Panc1 (cell line): ENCODE data around the gene NDUFB11. TPM values are rescaled to one million over a fixed set of nuclear protein-coding genes. Genes with fewer than 3 reads are reported as not detected.

Source experiments
- ATAC-seq: fragments of 200-7000 bp; cut with Tn5 transposase; 2 replicates; pipeline ENCODE4 v1.9.1; 2020; ENCODE audit warnings: mild to moderate bottlenecking, moderate library complexity
- BruUV-seq: library from RNA; stranded (reverse); fragments of 400-500 nt; replicated peaks from 2 replicates; lab custom pipeline; 2021; lab: Mats Ljungman, UMichigan
- CTCF ChIA-PET: fragments of 300-600 bp; sonication (Branson Sonifier 250); formaldehyde crosslinking; loops from one replicate; lab custom pipeline; 2022; ENCODE audit warnings: antibody characterized with exemption; lab: Charles Lee
- POLR2A ChIA-PET: fragments of 300-600 bp; sonication (Branson Sonifier 250); formaldehyde crosslinking; loops from one replicate; lab custom pipeline; 2022; ENCODE audit warnings: antibody characterized with exemption; lab: Charles Lee
- DNase-seq: peaks from one replicate; pipeline ENCODE4 v3.0.0-alpha.2; 2010; ENCODE audit warnings: low read depth, low spot score
- H3K27ac ChIP-seq: 2 replicates; pipeline ENCODE4 v1.5.1; 2011; ENCODE audit warnings: mild to moderate bottlenecking, low read length, inconsistent platforms
- H3K27me3 ChIP-seq: fragments of 200-500 bp; sonication (Bioruptor generic); 2 replicates; pipeline ENCODE4 v1.6.0; 2014; ENCODE audit warnings: low read length, inconsistent platforms; ENCODE audit not compliant: control insufficient read depth, insufficient read depth
- H3K36me3 ChIP-seq: fragments of 200-500 bp; sonication (Bioruptor generic); 2 replicates; pipeline ENCODE4 v1.5.1; 2014; ENCODE audit warnings: inconsistent platforms, mild to moderate bottlenecking, low read length, moderate library complexity; ENCODE audit not compliant: control insufficient read depth, insufficient read depth
- H3K4me1 ChIP-seq: 2 replicates; pipeline ENCODE4 v1.5.1; 2011; ENCODE audit warnings: inconsistent platforms, mild to moderate bottlenecking, low read length, moderate library complexity; ENCODE audit not compliant: control insufficient read depth, insufficient read depth
- H3K4me3 ChIP-seq, 2 experiments: 2 replicates each; pipeline ENCODE4 v1.5.1; 2011 to 2012; ENCODE audit warnings: low read depth in 2 of 2, low read length in 2 of 2, mild to moderate bottlenecking in 2 of 2, inconsistent platforms in 1 of 2, moderate library complexity in 1 of 2
- H3K9me3 ChIP-seq: fragments of 200-500 bp; sonication (Bioruptor generic); 2 replicates; pipeline ENCODE4 v1.5.1; 2014; ENCODE audit warnings: low read depth, mild to moderate bottlenecking, inconsistent platforms, low read length, moderate library complexity; ENCODE audit not compliant: control insufficient read depth, insufficient read depth
- POLR2AphosphoS5 ChIP-seq: IDR thresholded peaks from 2 replicates; pipeline ENCODE4 v1.6.1; 2012; ENCODE audit warnings: mild to moderate bottlenecking, low read depth, low read length, moderate library complexity
- REST ChIP-seq, 2 experiments: IDR thresholded peaks; 2 replicates each; pipeline ENCODE4 v1.6.1; 2011 to 2012; ENCODE audit warnings: low read depth in 2 of 2, control low read depth in 1 of 2, low read length in 1 of 2, mild to moderate bottlenecking in 1 of 2, moderate library complexity in 1 of 2; ENCODE audit not compliant: insufficient read depth in 1 of 2
- SIN3A ChIP-seq: IDR thresholded peaks from 2 replicates; pipeline ENCODE4 v1.6.1; 2012; ENCODE audit warnings: low read depth, mild to moderate bottlenecking, low read length, moderate library complexity, borderline replicate concordance; ENCODE audit not compliant: insufficient read depth
- TCF7L2 ChIP-seq: IDR thresholded peaks from 2 replicates; pipeline ENCODE4 v1.6.1; 2011; ENCODE audit warnings: mild to moderate bottlenecking, low read depth, low read length, inconsistent platforms
- in situ Hi-C: cut with HindIII; loops from 2 replicates; pipeline ENCODE4 v1.10.0; 2016; ENCODE audit warnings: low sequenced_read_pairs, low pct_unique_long_range_greater_than_20kb
- intact Hi-C: fragments of 100-400 bp; cut with micrococcal nuclease; formaldehyde crosslinking; loops from one replicate; pipeline ENCODE4 v1.10.0; 2022; ENCODE audit not compliant: unreplicated experiment
- total RNA-seq: library from RNA; stranded (reverse); gene quantifications from one replicate; pipeline ENCODE4 v1.2.1, GENCODE V29; 2021; ENCODE audit not compliant: unreplicated experiment
- TF ChIP-seq, protein P1 (sequence below): fragments of 450-650 bp; IDR thresholded peaks from 2 replicates; pipeline ENCODE4 v1.5.1; 2017; ENCODE audit warnings: mild to moderate bottlenecking

Gene NDUFB11
- total RNA-seq, 1 experiment from 2014 or later: 109 TPM

GRCh38 chrX:47170861-47171692, 26.6 kb upstream of the NDUFB11 start:
- CTCF ChIA-PET: no interaction called here

More at GRCh38 chrX:47170861-47171692, 26.6 kb upstream of the NDUFB11 start:
- no peaks in the 10 kb centered on the region for H3K27me3 ChIP-seq
- DNase-seq (no peak), ATAC-seq (no peak)
- H3K4me1 ChIP-seq: no peaks in the 10 kb centered on the region
- in situ Hi-C loops: no loop called here
- H3K27ac ChIP-seq: no peak overlapping the region
- TF ChIP-seq POLR2AphosphoS5 (no peak), REST (IDR thresholded peaks at IDR 0.05; ENCODE audit: insufficient read depth in 1 of 2, low read depth in 2 of 2, low read length in 1 of 2) (no peak), SIN3A (no peak), TCF7L2 (no peak)
- TF ChIP-seq, protein P1, sequence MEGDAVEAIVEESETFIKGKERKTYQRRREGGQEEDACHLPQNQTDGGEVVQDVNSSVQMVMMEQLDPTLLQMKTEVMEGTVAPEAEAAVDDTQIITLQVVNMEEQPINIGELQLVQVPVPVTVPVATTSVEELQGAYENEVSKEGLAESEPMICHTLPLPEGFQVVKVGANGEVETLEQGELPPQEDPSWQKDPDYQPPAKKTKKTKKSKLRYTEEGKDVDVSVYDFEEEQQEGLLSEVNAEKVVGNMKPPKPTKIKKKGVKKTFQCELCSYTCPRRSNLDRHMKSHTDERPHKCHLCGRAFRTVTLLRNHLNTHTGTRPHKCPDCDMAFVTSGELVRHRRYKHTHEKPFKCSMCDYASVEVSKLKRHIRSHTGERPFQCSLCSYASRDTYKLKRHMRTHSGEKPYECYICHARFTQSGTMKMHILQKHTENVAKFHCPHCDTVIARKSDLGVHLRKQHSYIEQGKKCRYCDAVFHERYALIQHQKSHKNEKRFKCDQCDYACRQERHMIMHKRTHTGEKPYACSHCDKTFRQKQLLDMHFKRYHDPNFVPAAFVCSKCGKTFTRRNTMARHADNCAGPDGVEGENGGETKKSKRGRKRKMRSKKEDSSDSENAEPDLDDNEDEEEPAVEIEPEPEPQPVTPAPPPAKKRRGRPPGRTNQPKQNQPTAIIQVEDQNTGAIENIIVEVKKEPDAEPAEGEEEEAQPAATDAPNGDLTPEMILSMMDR: no peak
- POLR2A ChIA-PET: interaction anchor here (0.6 kb wide), 1 partner anchor 18 kb away, joined by 5 read pairs; no protein-coding TSS in a partner anchor
- peaks cover 2% of the 10 kb centered on the region; the same call in 1 of the 2 replicates for H3K36me3 ChIP-seq
- no TSS peak for BruUV-seq
- intact Hi-C loops: no loop called here
- H3K4me3 ChIP-seq: no peak overlapping the region
- no peaks in the 10 kb centered on the region for H3K9me3 ChIP-seq
